HG02885 (cell line): ENCODE measurements around the gene CD82.
"Not testable (repeated sequence)": the region's sequence is repeated elsewhere in the genome, so short reads cannot be mapped to it uniquely, and the experiment has no call there.

Experiments used
- ATAC-seq: cut with Tn5 transposase; IDR thresholded peaks from one replicate; pipeline ENCODE4 v1.9.1; 2021; ENCODE audit warnings: mild to moderate bottlenecking; ENCODE audit not compliant: unreplicated experiment, poor library complexity

The CD82 gene

GRCh38 chr11:44654057-44654456, 88.6 kb downstream of the CD82 start:
- ATAC-seq = no peak

- ATAC-seq = no peak
These were observed 89.1 kb downstream of the CD82 start for GRCh38 chr11:44654596-44654995.

GRCh38 chr11:44657836-44658505, 92.5 kb downstream of the CD82 start:
- no peak for ATAC-seq

GRCh38 chr11:44658506-44658850, 93.0 kb downstream of the CD82 start:
- ATAC-seq = no peak

- ATAC-seq = no peak
These were observed 94.2 kb downstream of the CD82 start for GRCh38 chr11:44659641-44660040.

GRCh38 chr11:44660535-44660934, 95.1 kb downstream of the CD82 start:
- not testable (repeated sequence) for ATAC-seq

- no peak for ATAC-seq
These were observed 95.9 kb downstream of the CD82 start for GRCh38 chr11:44661311-44661717.
